Measurements from ENCODE around the gene ERC2.

ERC2 gene

GRCh38 chr3:55607175-55607574, 861.1 kb downstream of the ERC2 start:
- Histone ChIP-seq H3K4me1 (ENCODE audit: control insufficient read depth, insufficient read depth, low read length) (peaks cover 17% of the 10 kb centered on the region), H3K4me3 (ENCODE audit: low read length) (no peak overlapping the region), H3K27me3 (replicated peaks; ENCODE audit: control insufficient read depth, insufficient read depth, low read length) (peaks cover 26% of the 10 kb centered on the region), H3K9ac (ENCODE audit: low read length) (no peak overlapping the region), H3K9me3 (ENCODE audit: control insufficient read depth, low read length) (no peaks in the 10 kb centered on the region), H3K36me3 (ENCODE audit: control insufficient read depth, insufficient read depth, low read length, severe bottlenecking) (no peaks in the 10 kb centered on the region)
- DNase-seq (ENCODE audit: low read depth) = no peak

GRCh38 chr3:55605443-55606236, 862.6 kb downstream of the ERC2 start:
- no peak overlapping the region for H3K9ac ChIP-seq (ENCODE audit: low read length)
- peak; percentile 36 for DNase-seq (ENCODE audit: low read depth)
- no peak overlapping the region for H3K4me3 ChIP-seq (ENCODE audit: low read length)
- H3K4me1 ChIP-seq (ENCODE audit: control insufficient read depth, insufficient read depth, low read length) = peaks cover 17% of the 10 kb centered on the region
- H3K9me3 ChIP-seq (ENCODE audit: control insufficient read depth, low read length) = no peaks in the 10 kb centered on the region
- H3K36me3 ChIP-seq (ENCODE audit: control insufficient read depth, insufficient read depth, low read length, severe bottlenecking) = no peaks in the 10 kb centered on the region
- peaks cover 33% of the 10 kb centered on the region for H3K27me3 ChIP-seq (replicated peaks; ENCODE audit: control insufficient read depth, insufficient read depth, low read length)

GRCh38 chr3:55604846-55605245, 863.4 kb downstream of the ERC2 start:
- H3K27me3 ChIP-seq (replicated peaks; ENCODE audit: control insufficient read depth, insufficient read depth, low read length) = peaks cover 41% of the 10 kb centered on the region
- DNase-seq (ENCODE audit: low read depth) = no peak
- no peaks in the 10 kb centered on the region for H3K9me3 ChIP-seq (ENCODE audit: control insufficient read depth, low read length)
- H3K4me3 ChIP-seq (ENCODE audit: low read length) = no peak overlapping the region
- no peak overlapping the region for H3K9ac ChIP-seq (ENCODE audit: low read length)
- no peaks in the 10 kb centered on the region for H3K36me3 ChIP-seq (ENCODE audit: control insufficient read depth, insufficient read depth, low read length, severe bottlenecking)
- H3K4me1 ChIP-seq (ENCODE audit: control insufficient read depth, insufficient read depth, low read length) = peaks cover 17% of the 10 kb centered on the region

- Histone ChIP-seq H3K9ac (ENCODE audit: low read length) (no peak overlapping the region), H3K27me3 (replicated peaks; ENCODE audit: control insufficient read depth, insufficient read depth, low read length) (peaks cover 41% of the 10 kb centered on the region), H3K36me3 (ENCODE audit: control insufficient read depth, insufficient read depth, low read length, severe bottlenecking) (no peaks in the 10 kb centered on the region), H3K4me3 (ENCODE audit: low read length) (no peak overlapping the region), H3K4me1 (ENCODE audit: control insufficient read depth, insufficient read depth, low read length) (peaks cover 17% of the 10 kb centered on the region), H3K9me3 (ENCODE audit: control insufficient read depth, low read length) (no peaks in the 10 kb centered on the region)
- DNase-seq (ENCODE audit: low read depth) = no peak
These were observed 863.9 kb downstream of the ERC2 start for GRCh38 chr3:55604402-55604801.

- no peaks in the 10 kb centered on the region for H3K36me3 ChIP-seq (ENCODE audit: control insufficient read depth, insufficient read depth, low read length, severe bottlenecking)
- H3K9ac ChIP-seq (ENCODE audit: low read length) = no peak overlapping the region
- peaks cover 17% of the 10 kb centered on the region for H3K4me1 ChIP-seq (ENCODE audit: control insufficient read depth, insufficient read depth, low read length)
- peaks cover 40% of the 10 kb centered on the region for H3K27me3 ChIP-seq (replicated peaks; ENCODE audit: control insufficient read depth, insufficient read depth, low read length)
- no peak for DNase-seq (ENCODE audit: low read depth)
- H3K4me3 ChIP-seq (ENCODE audit: low read length) = no peak overlapping the region
- H3K9me3 ChIP-seq (ENCODE audit: control insufficient read depth, low read length) = no peaks in the 10 kb centered on the region
These were observed 866.7 kb downstream of the ERC2 start for GRCh38 chr3:55601366-55602080.

- peaks cover 7% of the 10 kb centered on the region for H3K9me3 ChIP-seq (ENCODE audit: control insufficient read depth, low read length)
- no peak for DNase-seq (ENCODE audit: low read depth)
- no peak overlapping the region for H3K9ac ChIP-seq (ENCODE audit: low read length)
- H3K4me3 ChIP-seq (ENCODE audit: low read length) = no peak overlapping the region
- H3K27me3 ChIP-seq (replicated peaks; ENCODE audit: control insufficient read depth, insufficient read depth, low read length) = peaks cover 71% of the 10 kb centered on the region
- no peaks in the 10 kb centered on the region for H3K4me1 ChIP-seq (ENCODE audit: control insufficient read depth, insufficient read depth, low read length)
- H3K36me3 ChIP-seq (ENCODE audit: control insufficient read depth, insufficient read depth, low read length, severe bottlenecking) = no peaks in the 10 kb centered on the region
These were observed 870.0 kb downstream of the ERC2 start for GRCh38 chr3:55598224-55598623.

DNA sequence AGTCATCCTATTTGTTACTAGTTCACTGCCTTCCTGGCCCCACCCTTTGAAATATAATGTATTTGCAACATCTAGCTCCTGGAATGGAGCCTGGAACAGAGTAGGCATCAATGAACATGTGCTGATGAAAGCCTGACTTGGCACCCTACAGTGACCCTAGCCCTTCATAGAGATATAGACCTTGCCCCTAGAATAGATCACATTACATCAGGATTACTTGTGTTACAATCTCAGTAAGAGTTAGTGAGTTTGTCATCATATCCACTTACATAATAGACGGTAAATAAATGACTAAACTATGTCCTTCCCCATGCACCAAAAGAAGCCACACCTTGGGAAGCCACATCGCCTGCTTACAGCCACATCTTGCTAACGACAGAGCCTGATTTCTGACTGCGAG, 870.6 kb downstream of the ERC2 start:
- H3K4me1 ChIP-seq (ENCODE audit: control insufficient read depth, insufficient read depth, low read length) = no peaks in the 10 kb centered on the region
- H3K9me3 ChIP-seq (ENCODE audit: control insufficient read depth, low read length) = peaks cover 7% of the 10 kb centered on the region
- H3K27me3 ChIP-seq (replicated peaks; ENCODE audit: control insufficient read depth, insufficient read depth, low read length) = peaks cover 72% of the 10 kb centered on the region
- no peak overlapping the region for H3K4me3 ChIP-seq (ENCODE audit: low read length)
- DNase-seq (ENCODE audit: low read depth) = no peak
- H3K36me3 ChIP-seq (ENCODE audit: control insufficient read depth, insufficient read depth, low read length, severe bottlenecking) = no peaks in the 10 kb centered on the region
- H3K9ac ChIP-seq (ENCODE audit: low read length) = no peak overlapping the region

DNA sequence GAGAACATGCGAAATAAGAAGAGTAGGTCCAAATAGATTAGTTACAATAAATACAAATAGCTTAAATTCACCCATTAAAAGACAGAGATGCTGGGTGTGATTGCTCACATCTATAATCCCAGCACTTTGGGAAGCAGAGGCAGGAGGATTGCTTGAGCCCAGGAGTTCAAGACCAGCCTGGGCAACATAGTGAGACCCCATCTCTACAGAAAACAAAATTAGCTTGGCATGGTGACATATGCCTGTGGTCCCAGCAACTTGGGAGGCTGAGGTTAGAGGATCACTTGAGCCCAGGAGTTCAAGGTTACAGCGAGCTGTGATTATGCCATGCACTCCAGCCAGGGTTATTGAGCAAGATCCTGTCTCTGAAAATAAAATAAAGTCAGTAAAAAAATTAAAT, 872.1 kb downstream of the ERC2 start:
- Histone ChIP-seq H3K36me3 (ENCODE audit: control insufficient read depth, insufficient read depth, low read length, severe bottlenecking) (no peaks in the 10 kb centered on the region), H3K27me3 (replicated peaks; ENCODE audit: control insufficient read depth, insufficient read depth, low read length) (peaks cover 67% of the 10 kb centered on the region), H3K4me1 (ENCODE audit: control insufficient read depth, insufficient read depth, low read length) (no peaks in the 10 kb centered on the region), H3K4me3 (ENCODE audit: low read length) (no peak overlapping the region), H3K9ac (ENCODE audit: low read length) (no peak overlapping the region), H3K9me3 (ENCODE audit: control insufficient read depth, low read length) (peaks cover 7% of the 10 kb centered on the region)
- DNase-seq (ENCODE audit: low read depth) = no peak

DNA sequence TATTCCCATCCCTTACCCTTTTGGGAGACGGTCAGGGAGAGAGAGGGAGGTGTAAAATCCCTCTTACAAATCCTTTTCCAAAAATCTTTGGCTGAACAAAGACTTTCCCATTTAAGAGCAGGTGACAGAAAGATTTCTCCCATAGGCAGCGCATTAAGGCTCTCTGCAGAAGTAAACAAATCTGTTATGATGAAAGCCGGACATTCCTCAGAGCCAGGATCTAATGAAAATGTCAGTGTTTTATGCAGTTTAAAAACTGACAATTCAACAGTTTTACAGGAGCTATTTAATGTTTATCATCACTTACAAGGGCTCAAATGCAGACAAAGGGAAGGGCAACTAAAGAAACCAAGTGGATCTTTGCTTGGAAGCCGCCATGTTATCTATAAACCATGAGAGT, 872.8 kb downstream of the ERC2 start:
- no peaks in the 10 kb centered on the region for H3K4me1 ChIP-seq (ENCODE audit: control insufficient read depth, insufficient read depth, low read length)

DNA sequence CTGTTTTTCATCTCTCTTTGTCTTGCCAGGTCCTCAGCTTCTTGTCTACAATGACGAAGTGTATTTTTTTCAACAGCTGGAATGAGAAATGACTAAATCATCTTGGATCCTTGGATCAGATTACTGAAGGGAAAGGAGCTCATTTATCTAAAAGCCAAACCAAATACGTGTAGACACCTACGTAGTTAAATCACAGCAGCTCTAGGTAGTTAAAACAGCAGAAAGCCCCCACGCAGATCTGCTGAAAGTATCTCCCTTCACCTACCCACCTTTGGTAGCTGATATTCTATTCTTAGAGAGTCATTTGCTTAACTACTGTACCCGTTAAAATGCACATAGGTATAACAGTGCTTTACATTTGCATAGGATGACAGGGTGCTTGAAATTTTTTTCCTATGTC, 875.7 kb downstream of the ERC2 start:
- peaks cover 45% of the 10 kb centered on the region for H3K27me3 ChIP-seq (replicated peaks; ENCODE audit: control insufficient read depth, insufficient read depth, low read length)
- DNase-seq (ENCODE audit: low read depth) = no peak
- H3K4me3 ChIP-seq (ENCODE audit: low read length) = no peak overlapping the region
- H3K9ac ChIP-seq (ENCODE audit: low read length) = no peak overlapping the region
- no peaks in the 10 kb centered on the region for H3K36me3 ChIP-seq (ENCODE audit: control insufficient read depth, insufficient read depth, low read length, severe bottlenecking)
- H3K9me3 ChIP-seq (ENCODE audit: control insufficient read depth, low read length) = peaks cover 7% of the 10 kb centered on the region
- H3K4me1 ChIP-seq (ENCODE audit: control insufficient read depth, insufficient read depth, low read length) = peaks cover 3% of the 10 kb centered on the region

More for the DNA sequence above, 872.8 kb downstream of the ERC2 start:
- no peaks in the 10 kb centered on the region for H3K36me3 ChIP-seq (ENCODE audit: control insufficient read depth, insufficient read depth, low read length, severe bottlenecking)
- peaks cover 59% of the 10 kb centered on the region for H3K27me3 ChIP-seq (replicated peaks; ENCODE audit: control insufficient read depth, insufficient read depth, low read length)
- DNase-seq (ENCODE audit: low read depth) = no peak
- H3K4me3 ChIP-seq (ENCODE audit: low read length) = no peak overlapping the region
- no peak overlapping the region for H3K9ac ChIP-seq (ENCODE audit: low read length)
- peaks cover 7% of the 10 kb centered on the region for H3K9me3 ChIP-seq (ENCODE audit: control insufficient read depth, low read length)

DNA sequence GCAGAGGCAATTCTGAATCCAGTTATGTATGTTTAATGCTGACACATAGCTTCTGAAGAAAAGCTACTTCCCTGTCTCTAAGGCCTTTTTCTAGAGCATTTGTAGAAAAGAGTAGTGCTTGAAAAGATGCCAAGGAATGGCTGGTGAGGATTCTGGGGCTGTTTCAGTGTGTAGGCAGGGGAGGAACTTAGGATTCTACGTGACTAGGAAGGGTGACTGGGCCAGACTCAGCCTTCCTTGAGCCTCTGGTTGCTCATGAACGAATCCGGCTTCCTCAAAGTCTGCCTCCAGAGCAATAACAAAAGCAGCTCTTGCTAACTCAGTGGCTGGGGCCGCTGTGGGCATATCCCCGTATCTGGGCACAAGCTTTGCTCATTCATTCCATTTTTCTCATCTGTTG, 876.4 kb downstream of the ERC2 start:
- Histone ChIP-seq H3K9ac (ENCODE audit: low read length) (no peak overlapping the region), H3K36me3 (ENCODE audit: control insufficient read depth, insufficient read depth, low read length, severe bottlenecking) (no peaks in the 10 kb centered on the region), H3K4me1 (ENCODE audit: control insufficient read depth, insufficient read depth, low read length) (peaks cover 3% of the 10 kb centered on the region), H3K27me3 (replicated peaks; ENCODE audit: control insufficient read depth, insufficient read depth, low read length) (peaks cover 45% of the 10 kb centered on the region), H3K4me3 (ENCODE audit: low read length) (no peak overlapping the region), H3K9me3 (ENCODE audit: control insufficient read depth, low read length) (peaks cover 7% of the 10 kb centered on the region)
- peak; percentile 8 for DNase-seq (ENCODE audit: low read depth)

All from adipocyte (in vitro differentiated cells).